M059J (cell line): ENCODE results near the gene AQP6. TPM values are rescaled to one million over a fixed set of nuclear protein-coding genes. Genes with fewer than 3 reads are reported as not detected.
A peak's percentile ranks its signal among the peaks of the same experiment; 100 is the strongest.

Experiments used
- DNase-seq: peaks from one replicate; pipeline ENCODE4 v3.0.0-alpha.2; 2012; ENCODE audit warnings: low read depth
- total RNA-seq: library from RNA; depleted of rRNA; stranded (reverse); fragments of >200 nt; shearing (Covaris generic); gene quantifications from 2 replicates; pipeline ENCODE4 v1.2.3, GENCODE V29; 2014

AQP6 gene
- total RNA-seq, 1 experiment from 2014 or later, result not detected

GRCh38 chr12:49955899-49956662 lies 16.7 kb upstream of the AQP6 start:
- DNase-seq, result no peak

DNA sequence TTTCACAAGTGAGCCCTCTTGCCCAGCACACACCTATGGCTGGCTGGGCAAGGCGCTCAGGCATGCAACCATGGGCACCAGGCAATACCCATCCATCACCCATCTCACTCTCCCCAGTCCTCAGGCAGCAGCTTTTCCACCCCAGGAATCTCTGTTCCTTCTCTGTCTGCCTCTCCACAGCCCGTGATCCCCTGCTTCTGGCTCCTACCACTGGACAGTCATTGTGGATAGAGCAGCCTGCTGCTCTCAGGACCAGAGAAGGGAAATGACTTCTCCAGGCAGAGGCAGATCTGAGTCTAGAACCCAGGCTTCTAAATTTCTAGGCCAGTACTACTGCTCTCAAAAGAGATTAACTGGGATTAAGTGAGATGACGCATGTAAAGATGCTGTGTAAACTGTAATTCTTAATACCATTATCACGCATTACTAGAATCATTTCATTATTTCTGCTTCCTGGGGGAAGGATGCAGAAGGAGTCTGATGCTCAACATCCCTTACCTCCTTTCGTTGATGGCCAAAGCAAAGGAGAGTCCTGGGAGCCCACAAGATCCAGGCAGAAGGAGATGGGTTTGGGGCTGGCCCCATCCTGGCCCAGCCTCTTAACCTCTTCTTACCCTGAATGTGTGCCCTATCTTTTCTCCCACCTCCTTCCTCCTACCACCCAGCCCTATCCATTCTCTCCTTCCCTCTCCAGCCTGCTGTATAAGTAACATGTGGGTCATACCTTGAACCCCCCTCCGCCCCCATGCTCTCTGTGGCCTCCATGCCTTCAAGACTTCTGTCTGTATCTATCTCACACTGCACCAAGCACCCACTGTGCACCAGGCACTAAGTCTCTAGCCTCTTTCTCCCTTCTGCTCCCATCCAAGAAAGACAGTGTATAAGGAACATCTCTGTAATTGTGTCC lies 15.8 kb upstream of the AQP6 start:
- DNase-seq, result no peak

- DNase-seq, result no peak
These were observed 15.2 kb upstream of the AQP6 start for GRCh38 chr12:49957570-49957967.

- DNase-seq, result peak; percentile 82
These were observed 12.9 kb upstream of the AQP6 start for GRCh38 chr12:49959685-49960473.

GRCh38 chr12:49960474-49961110 lies 12.2 kb upstream of the AQP6 start:
- no peak for DNase-seq

- no peak for DNase-seq
These were observed 11.4 kb upstream of the AQP6 start, which contains the start of gene AQP5 for GRCh38 chr12:49961111-49961922. Gene AQP5 (plus strand): TSS chr12:49961872. CDS start chr12:49962018, 146 bp downstream.

DNA sequence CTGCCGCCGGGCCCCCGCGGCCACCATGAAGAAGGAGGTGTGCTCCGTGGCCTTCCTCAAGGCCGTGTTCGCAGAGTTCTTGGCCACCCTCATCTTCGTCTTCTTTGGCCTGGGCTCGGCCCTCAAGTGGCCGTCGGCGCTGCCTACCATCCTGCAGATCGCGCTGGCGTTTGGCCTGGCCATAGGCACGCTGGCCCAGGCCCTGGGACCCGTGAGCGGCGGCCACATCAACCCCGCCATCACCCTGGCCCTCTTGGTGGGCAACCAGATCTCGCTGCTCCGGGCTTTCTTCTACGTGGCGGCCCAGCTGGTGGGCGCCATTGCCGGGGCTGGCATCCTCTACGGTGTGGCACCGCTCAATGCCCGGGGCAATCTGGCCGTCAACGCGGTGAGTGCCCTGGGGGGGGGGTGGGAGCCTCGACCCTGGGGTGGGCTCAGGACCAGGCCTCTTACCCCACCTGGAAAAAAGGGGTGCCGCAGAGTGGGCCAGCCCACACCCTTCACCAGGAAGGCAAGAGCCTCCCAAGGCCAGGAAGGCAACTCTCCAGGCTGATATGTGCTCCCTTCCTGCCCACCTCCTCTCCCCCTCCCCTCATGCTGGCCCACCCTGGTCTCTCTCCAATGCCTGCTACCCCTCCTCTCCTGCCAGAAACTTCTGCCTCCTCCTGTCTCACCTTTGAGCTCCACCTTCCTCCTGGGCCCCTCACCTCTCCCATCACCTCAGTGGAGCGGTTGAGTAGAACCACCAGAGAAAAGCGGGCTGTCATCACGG lies 10.6 kb upstream of the AQP6 start:
- DNase-seq, result no peak

DNA sequence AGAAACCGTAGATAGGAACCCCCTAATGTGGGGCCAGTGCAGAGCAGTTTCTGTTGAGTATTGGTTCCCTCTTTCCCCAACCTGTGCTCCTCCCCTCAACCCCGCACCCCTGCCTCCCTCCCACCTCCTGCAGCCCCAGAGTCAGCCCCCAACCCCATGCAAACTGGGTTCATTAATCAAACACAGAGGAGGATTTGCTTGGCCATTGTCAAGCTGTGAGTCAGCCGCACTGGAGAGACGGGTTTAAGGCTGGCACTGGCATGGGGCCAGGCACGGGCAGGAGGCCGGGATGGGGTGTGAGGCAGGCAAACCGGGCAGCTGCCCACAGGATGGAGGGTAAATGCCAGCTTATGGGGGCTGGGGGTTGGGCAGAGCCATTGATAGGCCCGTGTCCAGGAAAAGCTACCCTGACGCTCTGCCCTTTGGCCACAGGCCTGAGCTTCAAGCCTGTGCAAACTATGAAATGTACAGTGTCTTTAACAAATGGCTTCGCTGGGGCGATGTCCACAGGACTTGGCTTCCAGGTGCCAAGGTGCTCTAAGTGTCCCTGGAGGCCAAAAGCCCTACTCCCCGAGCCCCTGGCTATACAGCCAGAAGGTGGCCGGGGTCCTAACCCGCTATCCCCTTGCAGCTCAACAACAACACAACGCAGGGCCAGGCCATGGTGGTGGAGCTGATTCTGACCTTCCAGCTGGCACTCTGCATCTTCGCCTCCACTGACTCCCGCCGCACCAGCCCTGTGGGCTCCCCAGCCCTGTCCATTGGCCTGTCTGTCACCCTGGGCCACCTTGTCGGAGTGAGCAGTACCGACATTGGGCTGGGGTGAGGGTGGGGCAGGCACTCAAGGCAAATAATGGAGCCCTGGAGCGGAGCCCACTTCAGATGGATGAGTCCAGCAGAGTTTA lies 9.6 kb upstream of the AQP6 start:
- DNase-seq, result peak; percentile 86

DNA sequence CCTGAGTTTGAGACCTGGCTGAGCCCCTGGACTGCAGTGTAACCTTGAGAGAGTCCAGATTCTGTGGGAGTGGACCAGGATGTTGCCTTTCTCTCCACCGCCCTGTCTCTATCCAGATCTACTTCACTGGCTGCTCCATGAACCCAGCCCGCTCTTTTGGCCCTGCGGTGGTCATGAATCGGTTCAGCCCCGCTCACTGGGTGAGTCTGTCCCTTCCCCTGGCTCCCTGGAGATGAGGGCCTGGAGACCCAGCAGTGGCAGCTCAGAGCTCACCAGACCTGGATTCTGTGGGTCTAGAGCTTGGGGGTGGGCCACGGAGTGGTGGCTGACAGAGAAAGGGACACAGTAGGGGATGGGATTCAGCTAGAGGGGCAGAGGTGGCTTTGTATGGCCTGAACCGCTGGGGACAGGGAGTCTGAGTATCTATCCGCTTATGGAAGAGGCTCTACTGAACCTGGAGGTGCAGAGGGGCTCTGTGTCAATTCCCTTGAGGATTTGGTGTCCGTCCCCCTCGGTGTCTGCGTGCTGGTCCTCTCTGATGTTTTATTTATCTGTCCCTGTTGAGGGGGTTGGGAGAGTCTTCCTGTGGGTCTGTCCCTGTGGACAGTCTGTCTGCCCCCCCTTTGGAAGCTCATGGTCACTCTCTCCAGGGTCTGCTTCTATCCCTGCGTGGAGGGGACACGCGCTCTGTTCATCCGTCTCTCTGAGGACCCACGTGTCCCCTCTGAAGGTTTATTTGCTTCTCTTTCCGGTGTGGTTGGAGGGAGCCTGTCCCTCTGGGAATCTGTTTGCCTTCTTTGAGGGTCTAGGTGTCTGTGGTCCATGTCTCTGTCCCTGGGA lies 8.6 kb upstream of the AQP6 start:
- DNase-seq, result no peak

- DNase-seq, result no peak
These were observed 7.7 kb upstream of the AQP6 start for GRCh38 chr12:49964849-49965624.

GRCh38 chr12:49965836-49966235 lies 6.9 kb upstream of the AQP6 start:
- DNase-seq, result no peak

DNA sequence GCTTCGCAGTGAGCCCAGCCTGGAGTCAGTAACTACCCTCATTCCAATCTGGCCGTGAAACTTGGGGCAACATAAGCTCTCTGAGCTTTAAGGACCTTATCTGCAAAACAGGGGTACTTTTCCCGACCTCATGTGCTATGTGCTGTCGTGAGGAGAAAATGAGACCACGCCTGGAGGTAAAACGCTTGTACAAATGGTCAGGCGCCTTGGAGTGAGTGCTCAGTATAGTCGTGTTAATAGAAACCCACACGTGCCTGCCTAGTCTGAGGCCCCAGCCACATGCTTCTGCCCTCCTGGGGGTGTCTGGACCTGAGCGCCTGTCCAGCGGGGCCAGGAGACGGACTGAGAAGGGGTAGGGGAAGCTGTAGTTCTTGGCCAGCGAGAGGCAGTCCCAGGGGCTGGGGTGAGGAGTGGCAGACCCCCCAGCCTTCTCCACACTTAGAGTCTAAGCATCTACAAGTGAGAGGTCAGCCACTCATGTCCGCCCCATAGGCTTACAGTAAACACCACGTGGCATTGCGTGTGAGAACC lies 6.2 kb upstream of the AQP6 start:
- DNase-seq, result no peak

DNA sequence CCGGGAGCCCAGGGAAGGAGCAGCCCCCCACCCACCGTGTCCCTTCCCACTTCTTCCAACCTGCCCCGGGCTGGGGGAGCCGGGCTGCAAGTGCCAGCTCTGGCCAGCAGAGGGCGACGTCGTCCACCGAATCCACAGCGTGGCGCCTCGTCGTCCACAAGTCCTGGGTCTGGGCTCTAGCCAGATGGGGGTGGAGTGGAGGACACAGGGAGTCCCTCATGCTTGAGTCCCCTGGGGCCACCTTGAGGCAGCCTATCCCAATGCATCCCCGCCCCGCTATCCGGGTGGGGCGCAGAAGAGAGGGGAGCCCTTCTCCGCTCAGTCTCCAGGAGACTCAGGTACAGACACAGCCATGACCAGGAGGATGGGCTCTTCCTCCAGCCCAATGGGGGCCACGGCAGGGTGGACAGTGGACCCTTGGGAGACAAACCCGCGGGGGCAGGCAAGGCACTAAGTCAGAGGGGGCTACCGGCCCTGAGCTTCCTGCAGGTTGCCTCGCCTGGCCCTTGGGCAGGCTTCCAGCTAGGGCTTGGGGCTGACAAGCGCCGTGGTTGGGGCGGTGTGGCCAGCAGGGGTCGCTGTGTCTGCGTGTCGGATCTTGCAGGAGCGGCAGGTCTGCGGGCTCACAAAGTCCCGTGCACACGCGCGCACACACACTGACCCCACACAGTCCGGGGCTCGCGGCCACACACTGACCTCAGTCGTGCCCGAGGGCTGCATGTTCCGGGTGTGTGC lies 5.5 kb upstream of the AQP6 start:
- peak; percentile 88 for DNase-seq

DNA sequence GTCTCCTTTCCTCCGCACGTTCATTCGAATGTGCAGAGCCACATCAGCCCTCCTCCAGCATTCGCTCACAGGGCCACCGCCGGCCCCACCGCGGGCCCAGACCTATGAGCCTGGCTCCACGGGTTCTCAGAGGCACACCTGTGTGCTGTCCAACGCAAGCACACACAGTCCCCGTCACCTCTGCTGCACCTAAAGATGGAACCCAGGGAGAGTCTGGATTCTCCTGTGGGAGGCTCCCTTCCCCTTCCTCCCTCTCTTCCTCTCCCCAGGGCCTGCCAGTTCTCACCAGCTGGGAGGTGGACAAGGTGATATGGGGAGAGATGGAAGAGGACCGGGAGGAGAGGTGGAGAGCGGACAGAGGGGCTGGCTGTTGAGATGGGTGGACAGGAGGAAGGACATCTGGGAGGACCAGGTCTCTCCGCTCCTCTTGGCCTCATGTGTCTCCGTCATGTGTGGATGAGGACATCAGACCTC lies 4.9 kb upstream of the AQP6 start:
- no peak for DNase-seq

- DNase-seq, result no peak
These were observed 4.3 kb upstream of the AQP6 start for GRCh38 chr12:49968471-49968870.

- no peak for DNase-seq
These were observed 3.7 kb upstream of the AQP6 start for GRCh38 chr12:49969027-49969426.
